DOHH2 (cell line): ENCODE results near the gene GRIK2.

ENCODE experiments used
- H3F3A ChIP-seq: fragments of 200-600 bp; sonication (generic), shearing (Covaris generic); 2 replicates; pipeline ENCODE4 v1.6.0; 2016; ENCODE audit warnings: antibody characterized with exemption, mild to moderate bottlenecking; ENCODE audit not compliant: control insufficient read depth, insufficient read depth
- H3K27ac ChIP-seq: fragments of 200-600 bp; sonication (generic); 2 replicates; pipeline ENCODE4 v1.5.1; 2014; ENCODE audit warnings: low read depth, mild to moderate bottlenecking, low read length, moderate library complexity
- H3K27me3 ChIP-seq: fragments of 200-600 bp; sonication (generic); 2 replicates; pipeline ENCODE4 v1.6.1; 2014; ENCODE audit warnings: mild to moderate bottlenecking, low read length, mixed read lengths; ENCODE audit not compliant: control insufficient read depth
- H3K36me3 ChIP-seq: fragments of 200-600 bp; sonication (generic); 2 replicates; pipeline ENCODE4 v1.6.1; 2014; ENCODE audit warnings: mild to moderate bottlenecking, low read length, moderate library complexity, mixed read lengths; ENCODE audit not compliant: control insufficient read depth
- H3K4me1 ChIP-seq: fragments of 200-600 bp; sonication (generic); 2 replicates; pipeline ENCODE4 v1.6.1; 2014; ENCODE audit warnings: mild to moderate bottlenecking, low read length, mixed read lengths; ENCODE audit not compliant: control insufficient read depth
- H3K4me2 ChIP-seq: fragments of 200-600 bp; sonication (generic); 2 replicates; pipeline ENCODE4 v1.6.0; 2014; ENCODE audit warnings: mild to moderate bottlenecking, low read length, moderate library complexity
- H3K4me3 ChIP-seq: fragments of 200-600 bp; sonication (generic); 2 replicates; pipeline ENCODE4 v1.5.1; 2014; ENCODE audit warnings: mild to moderate bottlenecking, low read length, mixed read lengths
- H3K79me2 ChIP-seq: fragments of 200-600 bp; sonication (generic); 2 replicates; pipeline ENCODE4 v1.6.1; 2014; ENCODE audit warnings: mild to moderate bottlenecking, low read length, mixed read lengths; ENCODE audit not compliant: control insufficient read depth
- H3K9me2 ChIP-seq: fragments of 200-600 bp; sonication (generic); replicated peaks from 2 replicates; pipeline ENCODE4 v1.6.1; 2014; ENCODE audit warnings: mild to moderate bottlenecking, low read length, mixed read lengths; ENCODE audit not compliant: control insufficient read depth
- H3K9me3 ChIP-seq: fragments of 200-600 bp; sonication (generic); 2 replicates; pipeline ENCODE4 v1.6.1; 2014; ENCODE audit warnings: antibody characterized with exemption, low read length, mixed read lengths; ENCODE audit not compliant: control insufficient read depth, insufficient read depth
- H4K20me1 ChIP-seq: fragments of 200-600 bp; sonication (generic); 2 replicates; pipeline ENCODE4 v1.6.0; 2014; ENCODE audit warnings: low read depth, mild to moderate bottlenecking, antibody characterized with exemption, low read length, moderate library complexity; ENCODE audit not compliant: control insufficient read depth, insufficient read depth
- CTCF ChIP-seq: fragments of 200-600 bp; sonication (generic); IDR thresholded peaks from one replicate; pipeline ENCODE4 v1.5.1; 2014; ENCODE audit warnings: antibody characterized with exemption, mild to moderate bottlenecking, low read depth, low read length; ENCODE audit not compliant: poor library complexity, severe bottlenecking
- EZH2phosphoT487 ChIP-seq: fragments of 200-600 bp; sonication (generic); IDR thresholded peaks from 2 replicates; pipeline ENCODE4 v1.6.1; 2017; ENCODE audit warnings: borderline replicate concordance, mild to moderate bottlenecking, antibody characterized with exemption, low read length, moderate library complexity, mixed read lengths

Gene GRIK2

GRCh38 chr6:101811108-101811507 is 417.6 kb downstream of the GRIK2 start:
- no peaks in the 10 kb centered on the region for H3K79me2 ChIP-seq
- TF ChIP-seq CTCF (no peak), EZH2phosphoT487 (no peak)
- no peaks in the 10 kb centered on the region for H3K9me3 ChIP-seq
- no peak overlapping the region for H3K27ac ChIP-seq
- no peaks in the 10 kb centered on the region for H3K9me2 ChIP-seq
- no peaks in the 10 kb centered on the region for H3F3A ChIP-seq
- no peak overlapping the region for H3K4me2 ChIP-seq
- no peaks in the 10 kb centered on the region for H3K4me1 ChIP-seq
- H3K4me3 ChIP-seq, result no peak overlapping the region
- H3K27me3 ChIP-seq, result no peaks in the 10 kb centered on the region
- no peaks in the 10 kb centered on the region for H4K20me1 ChIP-seq
- no peaks in the 10 kb centered on the region for H3K36me3 ChIP-seq

- no peak overlapping the region for H3K27ac ChIP-seq
- H3K27me3 ChIP-seq, result no peaks in the 10 kb centered on the region
- H3K79me2 ChIP-seq, result no peaks in the 10 kb centered on the region
- no peak for TF ChIP-seq EZH2phosphoT487
- no peak for TF ChIP-seq CTCF
- H3K9me2 ChIP-seq, result no peaks in the 10 kb centered on the region
- H3K36me3 ChIP-seq, result no peaks in the 10 kb centered on the region
- H3K4me1 ChIP-seq, result no peaks in the 10 kb centered on the region
- no peak overlapping the region for H3K4me3 ChIP-seq
- no peak overlapping the region for H3K4me2 ChIP-seq
- no peaks in the 10 kb centered on the region for H3K9me3 ChIP-seq
- H4K20me1 ChIP-seq, result no peaks in the 10 kb centered on the region
- H3F3A ChIP-seq, result no peaks in the 10 kb centered on the region
Observed at GRCh38 chr6:101816716-101817115, 423.2 kb downstream of the GRIK2 start.

- H3K79me2 ChIP-seq, result no peaks in the 10 kb centered on the region
- no peaks in the 10 kb centered on the region for H3K9me2 ChIP-seq
- no peaks in the 10 kb centered on the region for H3K36me3 ChIP-seq
- no peaks in the 10 kb centered on the region for H3K27me3 ChIP-seq
- no peaks in the 10 kb centered on the region for H3K9me3 ChIP-seq
- no peaks in the 10 kb centered on the region for H3K4me1 ChIP-seq
- no peak overlapping the region for H3K4me3 ChIP-seq
- H3K4me2 ChIP-seq, result no peak overlapping the region
- no peaks in the 10 kb centered on the region for H4K20me1 ChIP-seq
- no peak for TF ChIP-seq EZH2phosphoT487
- TF ChIP-seq CTCF, result no peak
- H3F3A ChIP-seq, result no peaks in the 10 kb centered on the region
- no peak overlapping the region for H3K27ac ChIP-seq
Observed at GRCh38 chr6:101818051-101818450, 424.5 kb downstream of the GRIK2 start.
